Measurements from ENCODE around the gene KCNC1.

GRCh38 chr11:17733261-17733660, 1.3 kb upstream of the KCNC1 start:
- TF ChIP-seq POLR2A (IDR thresholded peaks at IDR 0.05) (no peak), CTCF (IDR thresholded peaks at IDR 0.05) (no peak)

Measured in thyroid gland (tissue), 4 donors.